Mesothelial cell of epicardium (in vitro differentiated cells): ENCODE results near the gene CCBE1. TPM values are rescaled to one million over a fixed set of nuclear protein-coding genes. Genes with fewer than 3 reads are reported as not detected.
A peak's percentile ranks its signal among the peaks of the same experiment; 100 is the strongest.

ENCODE experiments used
- DNase-seq, 2 experiments: peaks; one replicate each; pipeline ENCODE4 v3.0.0; 2021; ENCODE audit warnings: low spot score in 2 of 2; ENCODE audit not compliant: unreplicated experiment in 2 of 2
- H3K27ac Mint-ChIP-seq: 2 replicates; pipeline ENCODE4 v1.8.0; 2021; ENCODE audit warnings: mixed read lengths
- H3K27me3 Mint-ChIP-seq: 2 replicates; pipeline ENCODE4 v1.8.0; 2021; ENCODE audit warnings: low read depth, mixed read lengths
- H3K36me3 Mint-ChIP-seq: 2 replicates; pipeline ENCODE4 v1.8.0; 2021; ENCODE audit warnings: mixed read lengths
- H3K4me1 Mint-ChIP-seq: 2 replicates; pipeline ENCODE4 v1.8.0; 2021; ENCODE audit warnings: mixed read lengths
- H3K4me3 Mint-ChIP-seq: 2 replicates; pipeline ENCODE4 v1.8.0; 2021; ENCODE audit warnings: mild to moderate bottlenecking, moderate library complexity, mixed read lengths
- H3K9me3 Mint-ChIP-seq: 2 replicates; pipeline ENCODE4 v1.8.0; 2021; ENCODE audit warnings: mixed read lengths
- total RNA-seq: library from RNA; stranded (reverse); gene quantifications from 3 replicates; pipeline ENCODE4 v1.2.1, GENCODE V29; 2021
- TF ChIP-seq, protein P1 (sequence below): fragments of 200-600 bp; sonication (generic); IDR thresholded peaks from one replicate; pipeline ENCODE4 v1.5.0; 2021; ENCODE audit warnings: antibody characterized with exemption; ENCODE audit not compliant: unreplicated experiment

CCBE1 gene
- total RNA-seq, 1 donor from 2014 or later = 71.1 TPM

DNA sequence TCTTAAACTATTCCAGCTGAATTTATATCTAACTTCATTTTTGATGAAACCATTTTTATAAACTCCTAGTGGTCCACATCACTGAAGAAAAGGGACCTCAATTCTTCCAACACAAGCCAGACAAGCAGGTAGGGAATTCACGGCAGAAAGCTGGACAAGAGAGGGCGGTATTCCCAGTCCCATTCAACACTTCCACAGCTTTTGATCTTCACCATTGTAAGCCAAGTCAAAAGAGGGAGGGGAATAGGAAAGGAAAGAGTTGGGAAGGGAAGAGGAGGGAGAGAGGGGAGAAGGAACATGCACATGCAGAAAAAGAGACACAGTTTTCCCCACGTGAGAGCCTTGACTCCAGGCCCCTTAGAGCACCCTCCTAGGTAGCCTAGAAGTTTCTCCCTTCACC, 77.4 kb downstream of the CCBE1 start:
- no peak for DNase-seq
- Mint-ChIP-seq H3K27ac (peak overlapping the region; percentile 59), H3K36me3 (no peaks in the 10 kb centered on the region), H3K9me3 (no peaks in the 10 kb centered on the region), H3K4me1 (peaks cover 80% of the 10 kb centered on the region), H3K27me3 (peaks cover 24% of the 10 kb centered on the region), H3K4me3 (no peak overlapping the region)
- TF ChIP-seq, protein P1, sequence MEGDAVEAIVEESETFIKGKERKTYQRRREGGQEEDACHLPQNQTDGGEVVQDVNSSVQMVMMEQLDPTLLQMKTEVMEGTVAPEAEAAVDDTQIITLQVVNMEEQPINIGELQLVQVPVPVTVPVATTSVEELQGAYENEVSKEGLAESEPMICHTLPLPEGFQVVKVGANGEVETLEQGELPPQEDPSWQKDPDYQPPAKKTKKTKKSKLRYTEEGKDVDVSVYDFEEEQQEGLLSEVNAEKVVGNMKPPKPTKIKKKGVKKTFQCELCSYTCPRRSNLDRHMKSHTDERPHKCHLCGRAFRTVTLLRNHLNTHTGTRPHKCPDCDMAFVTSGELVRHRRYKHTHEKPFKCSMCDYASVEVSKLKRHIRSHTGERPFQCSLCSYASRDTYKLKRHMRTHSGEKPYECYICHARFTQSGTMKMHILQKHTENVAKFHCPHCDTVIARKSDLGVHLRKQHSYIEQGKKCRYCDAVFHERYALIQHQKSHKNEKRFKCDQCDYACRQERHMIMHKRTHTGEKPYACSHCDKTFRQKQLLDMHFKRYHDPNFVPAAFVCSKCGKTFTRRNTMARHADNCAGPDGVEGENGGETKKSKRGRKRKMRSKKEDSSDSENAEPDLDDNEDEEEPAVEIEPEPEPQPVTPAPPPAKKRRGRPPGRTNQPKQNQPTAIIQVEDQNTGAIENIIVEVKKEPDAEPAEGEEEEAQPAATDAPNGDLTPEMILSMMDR = no peak

DNA sequence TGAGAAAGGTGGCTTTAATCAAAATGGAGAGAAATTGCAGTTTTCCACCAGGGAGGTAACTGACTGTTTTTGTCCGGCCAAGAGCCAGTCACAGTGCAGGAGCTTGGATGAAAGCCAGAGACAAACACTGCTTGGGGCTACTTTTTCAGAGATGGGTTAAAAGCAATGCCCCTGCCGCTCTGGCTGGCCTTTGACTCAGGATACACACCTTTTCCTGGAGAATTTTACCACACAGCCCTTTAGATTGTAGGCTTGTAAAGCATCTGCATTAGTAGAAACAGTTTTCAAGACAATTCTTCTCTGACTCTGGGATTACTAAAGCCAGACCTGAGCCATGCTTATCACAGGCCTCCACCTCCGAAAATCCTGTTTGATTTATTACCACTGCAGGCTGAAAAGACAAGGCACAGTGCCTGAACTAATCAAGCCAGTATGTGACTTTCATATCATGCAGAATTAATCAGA, 79.7 kb downstream of the CCBE1 start:
- H3K4me1 Mint-ChIP-seq = peaks cover 72% of the 10 kb centered on the region
- no peak for DNase-seq
- peaks cover 19% of the 10 kb centered on the region for H3K27me3 Mint-ChIP-seq
- no peak overlapping the region for H3K4me3 Mint-ChIP-seq
- no peaks in the 10 kb centered on the region for H3K36me3 Mint-ChIP-seq
- TF ChIP-seq, protein P1 = no peak
- peak overlapping the region; percentile 95 for H3K27ac Mint-ChIP-seq
- no peaks in the 10 kb centered on the region for H3K9me3 Mint-ChIP-seq

- Mint-ChIP-seq H3K4me3 (no peak overlapping the region), H3K4me1 (peaks cover 69% of the 10 kb centered on the region), H3K9me3 (no peaks in the 10 kb centered on the region), H3K27me3 (peaks cover 13% of the 10 kb centered on the region), H3K36me3 (no peaks in the 10 kb centered on the region), H3K27ac (peak overlapping the region; percentile 95)
- TF ChIP-seq, protein P1 = no peak
- peak in 1 of 2 experiments; percentile 45 for DNase-seq
These were observed 80.7 kb downstream of the CCBE1 start for GRCh38 chr18:59616501-59616900.

DNA sequence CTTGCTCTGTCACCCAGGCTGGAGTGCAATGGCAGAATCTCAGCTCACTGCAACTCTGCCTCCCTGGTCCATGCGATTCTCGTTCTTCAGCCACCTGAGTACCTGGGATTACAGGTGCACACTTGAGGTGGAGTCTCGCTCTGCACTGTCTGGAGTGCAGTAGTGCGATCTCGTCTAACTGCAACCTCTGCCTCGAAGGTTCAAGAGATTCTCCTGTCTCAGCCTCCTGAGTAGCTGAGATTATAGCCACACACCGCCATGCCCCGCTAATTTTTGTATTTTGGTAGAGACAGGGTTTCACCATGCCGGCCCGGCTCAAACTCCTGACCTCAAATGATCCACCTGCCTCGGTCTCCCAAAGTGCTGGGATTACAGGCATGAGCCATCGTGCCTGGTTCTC, 83.3 kb downstream of the CCBE1 start:
- Mint-ChIP-seq H3K4me1 (peaks cover 58% of the 10 kb centered on the region), H3K9me3 (peaks cover 6% of the 10 kb centered on the region), H3K36me3 (peaks cover 4% of the 10 kb centered on the region), H3K4me3 (no peak overlapping the region), H3K27me3 (peaks cover 15% of the 10 kb centered on the region), H3K27ac (no peak overlapping the region)
- no peak for DNase-seq
- TF ChIP-seq, protein P1 = no peak

DNA sequence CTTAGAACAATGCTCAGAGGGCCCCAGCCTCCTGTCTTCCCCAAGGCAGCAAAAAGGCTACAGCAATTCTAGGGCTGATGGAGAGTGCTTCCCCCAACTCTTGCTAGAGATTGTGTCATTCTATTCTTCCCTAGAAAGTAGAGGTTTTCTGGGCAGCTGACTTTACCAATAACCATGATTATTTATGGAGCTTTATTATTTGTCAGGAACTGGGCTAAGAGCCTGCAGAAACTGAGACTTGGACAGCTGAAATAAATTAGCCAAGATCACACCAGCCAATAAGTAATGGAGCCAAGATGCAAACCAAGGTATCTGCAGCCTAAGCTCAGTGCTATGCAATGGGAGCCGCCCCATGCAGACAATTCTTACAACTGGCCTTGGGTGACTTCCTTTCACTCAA, 84.8 kb downstream of the CCBE1 start:
- H3K27me3 Mint-ChIP-seq = peaks cover 18% of the 10 kb centered on the region
- H3K4me1 Mint-ChIP-seq = peaks cover 46% of the 10 kb centered on the region
- peak overlapping the region; percentile 55 for H3K27ac Mint-ChIP-seq
- H3K4me3 Mint-ChIP-seq = no peak overlapping the region
- TF ChIP-seq, protein P1 = no peak
- H3K36me3 Mint-ChIP-seq = peaks cover 4% of the 10 kb centered on the region
- no peak for DNase-seq
- H3K9me3 Mint-ChIP-seq = peaks cover 6% of the 10 kb centered on the region
